Stimulated activated naive B cell treated with anti-CD40 and anti-IgM and Interleukin-4, amounts not matched to agents 10 μg/mL and 1 μg/mL and 100 μg/mL, for 72 hours (primary cell): ENCODE data around the gene TBXAS1.

ENCODE experiments used
- ATAC-seq, 2 donors: fragments of 150-1000 bp; cut with Tn5 transposase; replicated peaks; 2 replicates each; pipeline ENCODE4 v1.10.0; 2021; ENCODE audit warnings: moderate library complexity in 1 of 2
- DNase-seq: peaks from one replicate; pipeline ENCODE4 v3.0.0; 2021
- H3K27ac Mint-ChIP-seq: one replicate; pipeline ENCODE4 v1.8.0; 2022; ENCODE audit warnings: mild to moderate bottlenecking, mixed read lengths
- H3K27me3 Mint-ChIP-seq, 2 donors: one replicate each; pipeline ENCODE4 v1.8.0; 2022; ENCODE audit warnings: mixed read lengths in 2 of 2
- H3K36me3 Mint-ChIP-seq, 2 donors: one replicate each; pipeline ENCODE4 v1.8.0; 2022; ENCODE audit warnings: mixed read lengths in 2 of 2, mild to moderate bottlenecking in 1 of 2
- H3K4me1 Mint-ChIP-seq, 2 donors: one replicate each; pipeline ENCODE4 v1.8.0; 2022; ENCODE audit warnings: mixed read lengths in 2 of 2, mild to moderate bottlenecking in 1 of 2
- H3K4me3 Mint-ChIP-seq, 2 donors: one replicate each; pipeline ENCODE4 v1.8.0; 2022; ENCODE audit warnings: mild to moderate bottlenecking in 2 of 2, mixed read lengths in 2 of 2, moderate library complexity in 1 of 2
- H3K9me3 Mint-ChIP-seq, 2 donors: one replicate each; pipeline ENCODE4 v1.8.0; 2022; ENCODE audit warnings: mixed read lengths in 2 of 2, mild to moderate bottlenecking in 1 of 2

TBXAS1 gene

DNA sequence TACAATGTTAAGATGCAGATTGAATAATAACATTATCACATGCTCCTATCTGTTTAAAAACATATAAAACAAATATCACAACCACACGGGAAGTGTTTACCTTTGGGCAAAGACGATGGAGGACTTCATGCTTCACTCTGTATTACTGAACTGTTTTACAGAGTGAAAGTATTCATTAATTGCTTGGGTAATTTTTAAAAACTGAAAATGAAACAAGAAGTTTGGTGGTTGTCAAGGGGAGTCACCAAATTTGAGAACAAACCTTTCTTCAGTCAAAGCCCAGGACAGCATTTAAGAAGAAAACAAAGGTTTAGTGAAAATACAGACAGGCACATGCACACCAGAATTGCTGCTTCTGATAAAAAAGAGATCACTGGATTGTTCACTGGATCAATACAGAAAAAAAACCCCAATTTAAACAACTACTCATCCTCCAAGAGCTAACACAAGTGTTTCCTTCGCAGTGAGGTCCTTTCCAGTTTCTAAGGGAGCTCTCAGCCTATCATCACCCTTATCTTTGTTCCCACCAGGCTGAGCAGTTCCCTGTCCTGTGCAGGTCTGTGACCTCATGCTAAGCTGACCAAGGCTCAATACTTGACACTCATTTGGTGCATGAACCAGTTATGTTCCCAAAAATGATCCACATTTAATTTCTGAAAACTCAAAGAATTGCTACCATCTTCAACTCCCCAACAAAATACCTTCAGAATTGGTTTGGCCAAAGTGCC, 224.9 kb downstream of the TBXAS1 start:
- Mint-ChIP-seq H3K36me3 (peaks cover 39 to 42% of the 10 kb centered on the region in 2 donors), H3K27ac (peak overlapping the region; percentile 63), H3K4me3 (peak overlapping the region; percentile 52 to 69), H3K27me3 (no peaks in the 10 kb centered on the region), H3K4me1 (peaks cover 51 to 80% of the 10 kb centered on the region in 2 donors), H3K9me3 (no peaks in the 10 kb centered on the region)
- no peak for DNase-seq
- ATAC-seq = peak; percentile 88 to 94

DNA sequence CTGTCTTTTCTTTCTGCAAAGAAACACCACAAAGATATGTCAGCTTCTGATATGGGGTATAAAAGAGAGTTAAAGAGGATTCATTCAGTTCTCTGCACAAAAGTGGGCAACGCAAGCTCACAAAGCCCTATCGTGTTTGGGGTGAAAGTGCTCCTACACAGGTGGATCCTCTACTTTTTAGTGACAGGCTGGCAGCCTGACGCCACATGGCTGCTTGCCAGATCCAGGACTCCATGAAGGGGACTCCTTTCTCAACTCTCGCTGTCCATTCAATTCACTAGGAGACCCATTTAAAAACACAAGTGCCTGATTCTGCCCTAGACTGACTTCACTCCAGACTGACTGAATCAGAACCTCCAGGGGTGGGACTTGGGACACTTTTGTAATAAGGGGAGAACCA, 225.7 kb downstream of the TBXAS1 start:
- no peak for ATAC-seq
- no peaks in the 10 kb centered on the region for H3K27me3 Mint-ChIP-seq
- peaks cover 56 to 80% of the 10 kb centered on the region in 2 donors for H3K4me1 Mint-ChIP-seq
- peak overlapping the region; percentile 63 for H3K27ac Mint-ChIP-seq
- H3K9me3 Mint-ChIP-seq = no peaks in the 10 kb centered on the region
- no peak for DNase-seq
- H3K4me3 Mint-ChIP-seq = no peak overlapping the region
- peaks cover 41 to 46% of the 10 kb centered on the region in 2 donors for H3K36me3 Mint-ChIP-seq

DNA sequence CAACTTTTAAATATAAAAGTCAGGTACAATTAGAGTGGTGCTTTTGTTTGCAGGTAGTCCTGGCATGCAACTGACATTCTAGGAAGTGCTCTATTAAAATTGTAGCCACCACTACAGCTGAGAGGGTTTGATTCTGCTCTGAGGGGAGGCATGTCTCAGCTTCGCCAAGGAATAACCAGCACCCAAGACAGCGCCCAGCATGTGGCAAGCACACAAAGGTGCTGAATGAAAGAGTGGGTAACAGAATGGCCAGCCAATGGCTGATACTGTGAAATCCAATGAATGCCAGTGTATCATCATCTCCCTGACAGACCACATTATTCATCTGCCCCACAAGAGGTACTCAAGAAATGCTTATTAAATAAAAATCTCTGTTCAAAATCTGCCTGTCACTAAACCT, 226.8 kb downstream of the TBXAS1 start:
- Mint-ChIP-seq H3K9me3 (no peaks in the 10 kb centered on the region), H3K4me1 (peaks cover 62 to 82% of the 10 kb centered on the region in 2 donors), H3K27ac (no peak overlapping the region), H3K36me3 (peaks cover 37 to 40% of the 10 kb centered on the region in 2 donors), H3K27me3 (no peaks in the 10 kb centered on the region), H3K4me3 (no peak overlapping the region)
- DNase-seq (no peak), ATAC-seq (no peak)

DNA sequence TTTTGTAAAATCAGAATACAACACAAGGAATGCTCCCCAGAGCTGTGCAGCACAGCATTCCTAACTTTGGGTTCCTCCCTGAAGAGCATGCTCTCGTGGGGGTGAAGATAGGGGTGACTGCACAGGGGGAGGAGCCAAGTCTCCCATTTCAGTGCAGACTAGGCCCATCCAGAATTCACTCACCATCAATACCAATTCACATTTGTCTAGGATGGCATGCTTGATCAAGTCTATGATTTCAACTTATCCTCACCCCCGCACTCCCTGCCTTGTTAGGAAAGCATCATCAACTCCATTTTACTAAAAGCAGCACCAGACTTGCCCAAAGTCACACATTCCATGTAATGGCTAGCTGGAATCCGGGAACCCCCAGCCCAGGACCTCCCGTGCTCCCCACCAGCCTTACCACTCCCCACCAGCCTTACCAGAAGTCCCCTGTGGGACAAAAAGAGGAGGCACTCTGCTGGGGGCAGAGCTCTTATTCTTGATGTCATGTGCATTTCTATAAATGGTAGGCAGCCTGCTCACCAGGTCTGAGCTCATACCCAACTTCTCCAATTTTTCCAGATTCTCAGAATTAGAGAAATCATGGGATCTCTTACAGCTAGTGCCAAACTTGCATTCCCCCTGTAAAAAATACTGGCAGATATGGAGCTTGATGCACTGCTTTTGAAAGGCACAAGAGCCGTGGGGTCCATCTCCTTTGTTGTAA, 227.5 kb downstream of the TBXAS1 start:
- no peaks in the 10 kb centered on the region for H3K27me3 Mint-ChIP-seq
- DNase-seq = no peak
- no peak overlapping the region for H3K4me3 Mint-ChIP-seq
- H3K36me3 Mint-ChIP-seq = peaks cover 42 to 46% of the 10 kb centered on the region in 2 donors
- ATAC-seq = no peak
- no peaks in the 10 kb centered on the region for H3K9me3 Mint-ChIP-seq
- H3K27ac Mint-ChIP-seq = peak overlapping the region; percentile 63
- peaks cover 69 to 86% of the 10 kb centered on the region in 2 donors for H3K4me1 Mint-ChIP-seq

GRCh38 chr7:140057143-140057535, 228.1 kb downstream of the TBXAS1 start:
- Mint-ChIP-seq H3K4me3 (no peak overlapping the region), H3K27me3 (no peaks in the 10 kb centered on the region), H3K9me3 (no peaks in the 10 kb centered on the region), H3K4me1 (peaks cover 66 to 83% of the 10 kb centered on the region in 2 donors), H3K27ac (no peak overlapping the region), H3K36me3 (peaks cover 41 to 43% of the 10 kb centered on the region in 2 donors)
- DNase-seq (no peak), ATAC-seq (no peak)

- ATAC-seq (no peak), DNase-seq (no peak)
- H3K4me3 Mint-ChIP-seq = no peak overlapping the region
These were observed 229.5 kb downstream of the TBXAS1 start for GRCh38 chr7:140058517-140058916.

GRCh38 chr7:140059273-140060242, 230.5 kb downstream of the TBXAS1 start:
- Mint-ChIP-seq H3K4me3 (peak overlapping the region; percentile 22 to 99), H3K36me3 (peaks cover 32 to 38% of the 10 kb centered on the region in 2 donors), H3K27ac (peak overlapping the region; percentile 96), H3K27me3 (no peaks in the 10 kb centered on the region), H3K4me1 (peaks cover 52 to 60% of the 10 kb centered on the region in 2 donors), H3K9me3 (no peaks in the 10 kb centered on the region)
- DNase-seq = no peak
- ATAC-seq = no peak

More at GRCh38 chr7:140058517-140058916, 229.5 kb downstream of the TBXAS1 start:
- no peak overlapping the region for H3K27ac Mint-ChIP-seq
- peaks cover 61 to 71% of the 10 kb centered on the region in 2 donors for H3K4me1 Mint-ChIP-seq
- no peaks in the 10 kb centered on the region for H3K9me3 Mint-ChIP-seq
- H3K27me3 Mint-ChIP-seq = no peaks in the 10 kb centered on the region
- H3K36me3 Mint-ChIP-seq = peaks cover 35 to 38% of the 10 kb centered on the region in 2 donors

GRCh38 chr7:140060243-140060630, 231.2 kb downstream of the TBXAS1 start:
- no peak for DNase-seq
- peaks cover 48 to 54% of the 10 kb centered on the region in 2 donors for H3K4me1 Mint-ChIP-seq

GRCh38 chr7:140060788-140061606, 231.9 kb downstream of the TBXAS1 start:
- no peak for ATAC-seq
- Mint-ChIP-seq H3K27me3 (no peaks in the 10 kb centered on the region), H3K4me3 (peak overlapping the region; percentile 90 to 99), H3K36me3 (peaks cover 29 to 39% of the 10 kb centered on the region in 2 donors), H3K4me1 (peaks cover 44 to 49% of the 10 kb centered on the region in 2 donors), H3K27ac (peak overlapping the region; percentile 96), H3K9me3 (peaks cover 3 to 5% of the 10 kb centered on the region in 2 donors)
- no peak for DNase-seq

More at GRCh38 chr7:140060243-140060630, 231.2 kb downstream of the TBXAS1 start:
- H3K27ac Mint-ChIP-seq = peak overlapping the region; percentile 96
- no peak for ATAC-seq
- no peaks in the 10 kb centered on the region for H3K9me3 Mint-ChIP-seq
- H3K36me3 Mint-ChIP-seq = peaks cover 32 to 38% of the 10 kb centered on the region in 2 donors
- peak overlapping the region; percentile 90 to 99 for H3K4me3 Mint-ChIP-seq
- H3K27me3 Mint-ChIP-seq = no peaks in the 10 kb centered on the region

GRCh38 chr7:140061607-140061930, 232.5 kb downstream of the TBXAS1 start:
- H3K36me3 Mint-ChIP-seq = peaks cover 28 to 41% of the 10 kb centered on the region in 2 donors
- ATAC-seq = no peak
- H3K4me3 Mint-ChIP-seq = peak overlapping the region; percentile 90 to 99
- peaks cover 40 to 45% of the 10 kb centered on the region in 2 donors for H3K4me1 Mint-ChIP-seq
- H3K27ac Mint-ChIP-seq = peak overlapping the region; percentile 96
- no peak for DNase-seq
- H3K9me3 Mint-ChIP-seq = peaks cover 7 to 11% of the 10 kb centered on the region in 2 donors
- H3K27me3 Mint-ChIP-seq = peaks cover 0 to 4% of the 10 kb centered on the region in 2 donors

- peaks cover 36 to 39% of the 10 kb centered on the region in 2 donors for H3K4me1 Mint-ChIP-seq
- peaks cover 25 to 41% of the 10 kb centered on the region in 2 donors for H3K36me3 Mint-ChIP-seq
- peaks cover 0 to 8% of the 10 kb centered on the region in 2 donors for H3K27me3 Mint-ChIP-seq
- peaks cover 11 to 16% of the 10 kb centered on the region in 2 donors for H3K9me3 Mint-ChIP-seq
- DNase-seq (peak; percentile 42), ATAC-seq (peak; percentile 73 to 74)
- peak overlapping the region; percentile 96 for H3K27ac Mint-ChIP-seq
- H3K4me3 Mint-ChIP-seq = peak overlapping the region; percentile 90 to 99
These were observed 233.1 kb downstream of the TBXAS1 start for GRCh38 chr7:140062118-140062527.

DNA sequence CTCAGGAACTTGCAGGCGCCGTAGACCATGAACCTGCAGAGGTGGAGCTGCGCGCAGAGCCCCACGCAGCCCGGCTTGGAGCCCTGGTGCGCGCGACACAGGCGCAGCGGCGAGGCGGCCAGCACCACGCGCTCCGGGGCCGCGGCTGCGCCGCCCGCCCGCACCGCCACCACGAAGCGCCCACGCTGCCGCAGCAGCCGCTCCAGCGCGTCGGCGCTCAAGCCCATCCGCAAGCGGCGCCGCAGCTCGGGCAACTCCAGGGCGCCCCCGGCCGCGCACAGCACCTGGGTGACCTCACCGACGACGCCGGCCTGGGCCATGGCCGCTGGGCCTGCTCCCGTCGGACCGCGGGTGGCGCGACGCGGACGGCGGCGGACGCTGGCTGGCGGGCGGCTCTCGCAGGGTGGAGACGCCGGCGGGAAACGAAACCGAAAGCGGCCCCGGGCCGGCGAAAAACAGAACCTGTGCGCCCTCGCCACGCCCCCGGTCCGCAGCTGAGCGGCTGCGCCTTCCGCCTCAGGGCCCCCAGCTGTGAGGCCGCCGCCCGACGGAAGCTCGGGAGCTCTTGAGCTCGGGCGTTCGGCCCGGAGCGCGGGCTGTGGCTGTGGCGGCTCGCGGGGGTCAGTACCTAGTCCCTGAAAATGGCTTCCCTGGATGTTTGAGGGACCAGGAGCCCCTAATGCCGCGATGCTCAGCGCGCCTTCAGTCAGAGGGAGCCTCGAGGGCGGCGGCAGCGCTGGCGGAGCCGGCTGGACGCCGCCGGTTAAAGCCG, 233.7 kb downstream of the TBXAS1 start, which contains the start of gene PARP12:
Gene PARP12 (minus strand): TSS at position 424 of the 772 bp plus-strand sequence. CDS start 104 bp downstream, at position 320.
- Mint-ChIP-seq H3K27me3 (peaks cover 0 to 8% of the 10 kb centered on the region in 2 donors), H3K36me3 (peaks cover 22 to 38% of the 10 kb centered on the region in 2 donors), H3K4me3 (peak within 1 kb of the TSS; percentile 90 to 99), H3K9me3 (peaks cover 11 to 19% of the 10 kb centered on the region in 2 donors), H3K27ac (peak within 1 kb of the TSS; percentile 98), H3K4me1 (peaks cover 30 to 35% of the 10 kb centered on the region in 2 donors)
- ATAC-seq (peak; percentile 88), DNase-seq (peak; percentile 89)
